ENCODE results near the gene KRTAP4-3.
"Not testable (repeated sequence)": the region's sequence is repeated elsewhere in the genome, so short reads cannot be mapped to it uniquely, and the experiment has no call there.

Gene KRTAP4-3

GRCh38 chr17:41117846-41118386 is 50.1 kb downstream of the KRTAP4-3 start, which contains the start of gene KRTAP4-11:
Gene KRTAP4-11 (minus strand): TSS chr17:41118373. CDS start chr17:41118315, 58 bp downstream.
- not testable (repeated sequence) for DNase-seq
